Activated CD8-positive, alpha-beta memory T cell treated with anti-CD3 and anti-CD28 coated beads, Interleukin-2, amount 50 U/mL, for 4 hours (primary cell): ENCODE results near the gene ITGA3.
"Not testable (repeated sequence)": the region's sequence is repeated elsewhere in the genome, so short reads cannot be mapped to it uniquely, and the experiment has no call there.

ENCODE experiments used
- DNase-seq: peaks from one replicate; pipeline ENCODE4 v3.0.0-alpha.2; 2020

ITGA3 gene

GRCh38 chr17:50052822-50053653, 2.9 kb upstream of the ITGA3 start:
- DNase-seq = no peak

- DNase-seq = no peak
Observed at GRCh38 chr17:50053654-50053960, 2.3 kb upstream of the ITGA3 start.

GRCh38 chr17:50055055-50055425, 870 bp upstream of the ITGA3 start:
- no peak for DNase-seq

- DNase-seq = peak; percentile 61
Observed at GRCh38 chr17:50056217-50056960, 479 bp downstream of the ITGA3 start.

GRCh38 chr17:50056961-50057330, 1.0 kb downstream of the ITGA3 start:
- DNase-seq = no peak

- no peak for DNase-seq
Observed at GRCh38 chr17:50057521-50057991, 1.6 kb downstream of the ITGA3 start.

GRCh38 chr17:50058296-50058953, 2.5 kb downstream of the ITGA3 start:
- no peak for DNase-seq

- DNase-seq = no peak
Observed at GRCh38 chr17:50059256-50059655, 3.3 kb downstream of the ITGA3 start.

- DNase-seq = no peak
Observed at GRCh38 chr17:50059759-50060273, 3.9 kb downstream of the ITGA3 start.

GRCh38 chr17:50060951-50061712, 5.2 kb downstream of the ITGA3 start:
- DNase-seq = no peak

GRCh38 chr17:50061713-50062045, 5.8 kb downstream of the ITGA3 start:
- not testable (repeated sequence) for DNase-seq

- DNase-seq = no peak
Observed at GRCh38 chr17:50062293-50063243, 6.7 kb downstream of the ITGA3 start.

- no peak for DNase-seq
Observed at GRCh38 chr17:50063561-50064252, 7.8 kb downstream of the ITGA3 start.

GRCh38 chr17:50064253-50065001, 8.5 kb downstream of the ITGA3 start:
- DNase-seq = no peak

GRCh38 chr17:50065056-50065455, 9.1 kb downstream of the ITGA3 start:
- DNase-seq = no peak

- no peak for DNase-seq
Observed at GRCh38 chr17:50066995-50067394, 11.1 kb downstream of the ITGA3 start.

- DNase-seq = no peak
Observed at GRCh38 chr17:50067996-50068395, 12.1 kb downstream of the ITGA3 start.

GRCh38 chr17:50070908-50071680, 15.2 kb downstream of the ITGA3 start:
- no peak for DNase-seq

GRCh38 chr17:50071692-50072091, 15.8 kb downstream of the ITGA3 start:
- DNase-seq = no peak

GRCh38 chr17:50072130-50072529, 16.2 kb downstream of the ITGA3 start:
- no peak for DNase-seq
